Stimulated activated CD4-positive, alpha-beta T cell treated with anti-CD3 and anti-CD28 coated beads, Interleukin-4, amount 100 ng/mL, for 48 hours (primary cell): ENCODE data around the gene ZNF598.
"Not testable (repeated sequence)": the region's sequence is repeated elsewhere in the genome, so short reads cannot be mapped to it uniquely, and the experiment has no call there.

Experiments used
- DNase-seq, 2 donors: peaks; one replicate each; pipeline ENCODE4 v3.0.0-alpha.2; 2020; ENCODE audit warnings: low read depth in 2 of 2

Gene ZNF598

DNA sequence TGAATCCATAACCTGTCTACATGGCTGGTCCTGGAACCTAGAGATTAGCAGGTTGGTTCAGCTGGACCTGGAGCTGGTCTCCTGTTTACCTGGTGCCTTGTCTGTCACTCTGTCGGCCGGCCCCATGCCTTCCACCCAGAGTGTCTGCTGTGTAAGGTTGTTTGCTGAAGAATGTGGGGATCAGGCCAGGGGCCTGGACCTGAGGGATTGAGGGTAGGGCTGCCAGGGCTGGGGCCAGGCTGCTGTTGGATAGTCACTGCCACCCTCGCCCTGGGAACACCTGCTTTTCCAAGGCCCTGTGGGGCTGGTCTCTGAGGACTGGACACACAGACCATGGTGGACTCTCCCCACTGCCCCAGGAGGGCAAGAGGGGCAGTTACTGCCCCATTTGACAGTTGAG is 18.5 kb upstream of the ZNF598 start:
- no peak for DNase-seq

DNA sequence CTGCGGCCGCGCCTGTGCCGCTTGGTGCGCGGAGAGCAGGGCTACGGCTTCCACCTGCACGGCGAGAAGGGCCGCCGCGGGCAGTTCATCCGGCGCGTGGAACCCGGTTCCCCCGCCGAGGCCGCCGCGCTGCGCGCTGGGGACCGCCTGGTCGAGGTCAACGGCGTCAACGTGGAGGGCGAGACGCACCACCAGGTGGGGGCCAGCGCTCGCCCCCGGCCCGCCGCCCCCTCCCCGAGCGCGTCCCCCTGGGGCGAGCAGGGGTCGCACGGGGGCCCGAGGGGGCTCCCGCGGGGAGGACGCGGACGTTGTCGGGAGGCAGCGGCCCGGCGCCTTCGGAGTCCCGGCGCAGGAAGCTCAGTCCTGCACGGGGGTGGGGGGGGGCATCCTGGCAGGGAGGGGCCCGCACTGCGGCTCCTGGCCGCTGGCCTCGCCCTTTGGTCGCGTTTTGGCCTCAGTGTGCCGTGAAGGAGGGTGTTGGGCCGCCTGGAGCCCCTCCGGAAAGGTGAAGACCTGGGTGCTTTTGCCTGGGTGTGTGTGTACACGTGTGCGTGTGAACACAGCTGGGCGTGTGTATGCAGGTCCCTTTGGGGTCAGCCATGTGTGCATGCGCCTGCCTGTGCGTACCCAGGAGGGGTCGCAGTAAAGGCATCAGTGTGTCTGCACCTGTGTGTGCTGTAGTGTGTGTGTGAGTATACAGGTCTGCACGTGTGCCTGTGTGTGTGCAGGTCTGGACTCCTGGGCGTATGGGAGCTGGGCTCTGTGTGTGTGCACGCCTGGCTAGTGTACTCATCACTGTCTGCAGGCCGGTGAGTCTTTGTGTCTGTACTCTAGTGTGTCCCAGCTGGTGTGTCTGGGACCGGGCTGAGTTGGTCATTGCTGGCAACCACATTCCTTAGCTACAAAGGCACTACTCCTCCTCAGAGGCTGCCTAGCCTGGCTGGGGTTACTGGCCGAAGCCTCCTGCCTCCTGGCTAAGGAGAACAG is 17.7 kb upstream of the ZNF598 start:
- DNase-seq: no peak

DNA sequence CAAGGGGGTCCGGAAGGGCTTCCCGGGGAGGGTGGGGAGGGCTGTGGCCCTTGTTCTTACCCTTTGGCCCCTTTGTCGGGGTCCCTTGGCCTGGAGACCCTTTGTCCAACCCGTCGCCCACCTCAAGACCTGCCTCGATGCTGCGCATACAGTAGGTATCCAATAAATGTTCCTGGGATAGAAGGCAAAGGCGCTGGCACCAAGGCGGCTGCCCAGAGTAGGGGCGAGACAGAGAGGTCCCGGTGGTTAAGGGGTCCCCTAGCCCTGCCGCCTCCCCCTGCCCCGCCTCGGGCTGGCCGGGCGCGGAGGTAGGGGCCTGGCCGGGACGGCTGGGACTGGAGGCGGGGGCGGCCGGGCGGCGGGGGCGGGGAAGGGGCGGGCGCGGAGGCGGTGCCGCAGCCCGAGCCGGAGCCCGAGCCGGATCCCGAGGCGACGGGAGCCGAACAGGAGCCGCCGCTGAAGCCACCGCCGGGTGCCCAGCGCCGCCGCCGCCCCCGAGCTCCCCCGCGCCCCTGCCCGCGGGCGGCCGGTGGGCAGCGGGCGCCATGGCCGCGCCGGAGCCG is 16.9 kb upstream of the ZNF598 start, which contains the start of gene NHERF2:
Gene NHERF2, plus strand, starts transcription at position 442 of the 563 bp plus-strand sequence. Its CDS starts 104 bp downstream, at position 546.
- no peak for DNase-seq

DNA sequence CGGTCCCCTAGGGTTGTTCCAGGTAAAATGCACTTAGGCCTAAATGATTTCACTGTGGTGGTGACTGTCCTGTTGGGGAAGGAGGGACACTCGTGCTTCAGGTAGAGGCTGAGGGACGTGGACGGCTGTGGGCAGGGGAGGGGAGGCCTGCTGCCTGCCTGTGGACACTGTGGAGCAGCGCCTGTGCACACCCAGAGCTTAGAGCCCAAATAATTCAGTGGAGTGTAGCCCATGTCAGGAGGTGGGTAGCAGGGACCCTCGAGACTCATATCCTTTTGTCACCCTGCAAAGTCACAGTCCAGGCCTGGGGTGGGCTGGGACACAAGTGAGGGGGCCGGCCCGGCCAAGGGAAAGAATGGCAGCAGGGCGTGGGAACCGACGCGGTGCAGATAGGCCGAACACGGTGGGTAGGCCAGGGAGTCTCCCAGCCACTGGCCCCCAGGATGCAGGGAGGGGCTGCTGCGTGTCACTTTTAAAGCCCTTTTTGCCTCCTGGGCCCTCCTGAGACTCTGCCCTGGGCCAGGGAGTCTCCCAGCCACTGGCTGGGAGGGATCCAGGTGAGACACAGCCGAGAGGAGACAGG is 16.3 kb upstream of the ZNF598 start:
- DNase-seq: no peak

DNA sequence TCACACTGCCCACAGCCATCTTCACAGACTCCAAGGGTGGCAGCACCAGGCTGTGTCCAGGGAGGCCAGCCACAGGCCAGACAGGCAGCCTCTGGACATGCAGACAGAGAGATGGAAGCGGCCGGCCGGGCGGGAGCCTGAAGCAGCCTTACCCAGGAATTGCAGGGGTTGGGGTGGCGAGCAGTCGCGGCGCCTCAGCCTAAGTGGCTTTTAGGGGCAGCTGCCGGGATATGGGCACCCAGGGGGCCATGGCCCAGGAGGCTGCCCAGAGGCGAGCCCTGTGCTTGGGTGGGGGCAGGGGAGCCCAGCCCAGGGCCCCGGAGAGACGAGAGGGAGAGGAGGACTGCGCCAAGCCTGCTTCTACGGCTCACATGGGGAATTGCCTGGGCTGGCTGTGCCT is 15.6 kb upstream of the ZNF598 start:
- no peak for DNase-seq

DNA sequence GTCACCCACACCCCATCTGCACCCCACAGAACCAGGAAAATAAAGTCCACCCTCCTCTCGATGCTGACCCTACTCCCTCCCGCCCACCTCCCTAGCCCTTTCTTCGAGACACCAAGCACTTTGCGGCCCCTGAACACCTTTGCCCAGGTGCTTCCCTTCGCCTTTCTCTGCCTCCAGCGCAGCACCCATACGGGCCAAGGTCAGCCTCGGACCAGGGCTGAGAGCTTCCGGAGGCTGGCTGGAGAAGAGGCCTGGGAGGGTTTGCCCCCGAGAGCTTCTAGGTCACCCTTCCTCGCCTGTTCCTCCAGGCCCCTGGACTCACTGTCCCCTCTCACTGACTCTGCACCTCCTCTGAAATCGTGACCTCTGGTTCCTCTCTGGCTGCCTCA is 14.4 kb upstream of the ZNF598 start:
- DNase-seq: no peak

DNA sequence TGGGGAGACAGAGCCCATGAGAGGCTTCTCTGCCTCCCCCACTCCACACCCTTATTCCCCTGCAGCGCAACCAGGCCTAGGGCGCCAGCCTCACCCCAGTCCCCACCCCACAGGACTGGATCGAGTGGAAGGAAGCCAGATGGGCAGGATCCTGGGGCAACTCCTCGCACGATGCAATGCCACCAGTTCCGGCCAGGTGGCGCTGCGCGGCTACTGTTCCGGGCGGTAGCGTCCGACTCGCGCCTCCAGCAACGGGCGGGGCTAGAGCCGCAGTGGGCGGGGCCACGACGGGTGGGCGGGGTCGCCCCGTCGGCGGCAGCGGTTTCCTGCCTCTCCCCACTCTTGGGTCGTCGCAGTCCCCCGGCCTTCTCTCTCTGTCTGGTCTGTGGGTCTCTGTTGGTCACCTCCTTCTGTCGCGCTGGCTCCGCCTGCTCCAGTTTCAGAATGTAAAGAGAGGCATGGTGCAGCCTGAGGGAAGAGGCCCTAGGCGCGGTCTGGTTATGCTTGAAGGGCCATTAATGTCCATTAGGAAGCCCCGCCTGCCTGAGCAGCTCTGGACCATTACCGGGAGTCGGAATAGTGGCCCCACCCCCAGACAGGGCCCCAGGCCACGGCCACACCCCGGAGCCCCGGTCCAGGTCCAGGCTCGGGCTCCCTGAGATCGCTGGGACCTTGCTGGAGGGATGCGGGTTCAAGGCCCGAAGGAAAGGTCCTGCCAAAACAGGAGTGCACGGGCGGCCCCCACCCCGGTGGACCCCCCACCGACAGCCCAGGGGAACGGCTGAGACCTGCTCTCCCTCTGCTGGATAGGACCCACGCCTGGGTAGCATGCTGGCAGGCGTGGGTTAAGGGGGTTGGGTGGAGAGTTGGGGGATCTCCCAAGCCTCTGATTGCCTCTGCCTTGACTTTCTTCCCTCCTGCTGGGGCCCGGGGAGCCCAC is 13.7 kb upstream of the ZNF598 start:
- DNase-seq: peak; percentile 90 to 97

DNA sequence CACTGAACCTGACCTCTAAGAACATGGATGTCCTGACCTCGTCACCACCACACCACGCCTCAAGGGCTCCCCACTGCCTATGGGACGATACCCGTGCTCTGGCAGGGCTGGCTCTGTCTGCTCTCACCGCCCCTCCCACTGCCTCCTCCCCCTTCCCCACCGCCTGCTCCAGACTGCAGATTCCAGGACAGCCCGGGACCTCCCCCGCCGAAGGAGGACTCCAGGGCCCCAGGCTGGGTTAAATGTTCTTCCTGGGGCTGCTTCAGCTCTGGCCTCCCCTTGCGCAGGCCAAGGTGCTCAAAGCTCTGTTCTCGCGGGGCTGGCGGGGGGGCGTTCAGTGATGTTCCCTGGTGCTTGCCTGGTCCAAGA is 13.1 kb upstream of the ZNF598 start:
- DNase-seq: peak; percentile 25 to 38

DNA sequence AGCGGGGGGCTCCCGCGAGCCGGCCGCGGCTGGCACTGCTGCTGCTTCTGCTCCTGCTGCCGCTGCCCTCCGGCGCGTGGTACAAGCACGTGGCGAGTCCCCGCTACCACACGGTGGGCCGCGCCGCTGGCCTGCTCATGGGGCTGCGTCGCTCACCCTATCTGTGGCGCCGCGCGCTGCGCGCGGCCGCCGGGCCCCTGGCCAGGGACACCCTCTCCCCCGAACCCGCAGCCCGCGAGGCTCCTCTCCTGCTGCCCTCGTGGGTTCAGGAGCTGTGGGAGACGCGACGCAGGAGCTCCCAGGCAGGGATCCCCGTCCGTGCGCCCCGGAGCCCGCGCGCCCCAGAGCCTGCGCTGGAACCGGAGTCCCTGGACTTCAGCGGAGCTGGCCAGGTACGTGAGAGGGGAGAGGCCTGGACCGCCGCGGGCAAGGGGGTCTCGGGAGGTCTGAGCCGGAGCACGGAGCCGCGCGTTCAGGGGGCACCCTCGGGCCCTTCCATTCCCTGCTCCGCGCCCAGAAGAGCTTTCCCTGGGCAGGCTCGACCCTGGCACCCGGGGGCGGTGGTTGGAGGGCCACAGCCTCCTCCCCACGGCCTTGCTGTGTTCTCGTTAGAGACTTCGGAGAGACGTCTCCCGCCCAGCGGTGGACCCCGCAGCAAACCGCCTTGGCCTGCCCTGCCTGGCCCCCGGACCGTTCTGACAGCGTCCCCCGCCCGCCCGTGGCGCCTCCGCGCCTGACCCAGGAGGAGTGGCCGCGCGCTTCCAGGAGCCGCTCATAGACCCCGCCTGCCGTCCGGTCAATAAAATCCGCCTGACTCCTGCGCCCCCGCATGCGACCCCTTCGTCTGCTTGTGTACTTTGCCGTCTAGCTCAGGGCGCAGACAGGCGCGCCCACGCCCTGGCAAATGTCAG is 10.6 kb upstream of the ZNF598 start:
- DNase-seq: no peak

DNA sequence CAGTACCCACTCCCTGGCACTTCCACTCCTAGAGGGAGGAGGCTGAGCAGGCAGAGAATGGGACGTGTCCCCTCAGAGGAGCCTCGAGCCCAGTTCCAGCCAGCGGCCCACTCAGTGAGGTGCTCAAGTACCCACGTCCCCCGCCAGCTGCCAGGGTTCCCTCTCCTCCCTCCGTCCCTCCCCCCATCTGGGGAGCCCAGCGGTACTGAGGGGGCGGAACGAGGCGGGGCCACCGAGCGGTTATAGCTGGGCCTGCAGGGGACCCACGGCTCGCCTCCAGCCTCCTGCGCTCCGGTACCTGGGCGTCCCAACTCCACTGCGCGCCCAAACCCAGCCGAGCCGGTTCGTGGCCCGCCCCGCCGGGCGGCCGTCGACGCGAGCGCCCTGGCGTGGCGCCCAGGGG is 9.9 kb upstream of the ZNF598 start, which contains the start of gene NPW:
Gene NPW, plus strand, starts transcription at position 268 of the 403 bp plus-strand sequence.
- DNase-seq: no peak

DNA sequence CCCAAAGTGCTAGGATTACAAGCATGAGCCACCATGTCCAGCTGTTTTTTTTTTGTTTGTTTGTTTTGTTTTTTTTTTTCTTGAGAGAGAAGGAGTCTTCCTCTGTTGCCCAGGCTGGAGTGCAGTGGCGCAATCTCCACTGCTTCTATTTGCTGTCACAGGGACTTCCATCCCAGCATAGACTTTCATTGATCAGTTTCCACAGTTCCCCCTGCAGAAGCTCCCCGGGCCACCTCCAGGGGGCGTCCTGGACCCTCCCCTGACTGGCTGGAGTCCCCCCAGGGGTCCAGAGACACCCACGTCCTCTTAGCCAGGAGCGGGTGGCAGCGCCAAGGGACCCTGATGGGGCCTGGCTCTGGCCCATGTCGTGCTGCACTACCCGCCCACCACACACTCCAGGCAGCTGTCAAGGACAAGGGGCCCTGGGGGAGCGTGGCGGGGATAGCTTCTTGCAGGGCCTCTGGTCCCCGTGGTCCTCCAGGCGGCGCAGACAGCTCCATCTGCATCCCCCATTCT is 6.8 kb upstream of the ZNF598 start:
- DNase-seq: no peak

DNA sequence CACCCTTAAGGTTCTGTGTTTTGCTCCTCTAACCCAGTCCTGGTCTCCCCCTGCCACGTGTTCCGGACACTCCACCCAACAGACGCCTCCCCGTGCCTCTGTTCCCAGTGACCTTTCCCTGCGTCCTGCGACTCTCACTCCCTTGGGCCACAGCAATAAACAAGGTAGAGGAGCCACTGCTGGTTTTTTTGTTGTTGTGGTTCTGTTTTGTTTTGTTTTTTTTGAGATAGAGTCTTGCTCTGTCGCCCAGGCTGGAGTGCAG is 6.3 kb upstream of the ZNF598 start:
- DNase-seq: no peak

DNA sequence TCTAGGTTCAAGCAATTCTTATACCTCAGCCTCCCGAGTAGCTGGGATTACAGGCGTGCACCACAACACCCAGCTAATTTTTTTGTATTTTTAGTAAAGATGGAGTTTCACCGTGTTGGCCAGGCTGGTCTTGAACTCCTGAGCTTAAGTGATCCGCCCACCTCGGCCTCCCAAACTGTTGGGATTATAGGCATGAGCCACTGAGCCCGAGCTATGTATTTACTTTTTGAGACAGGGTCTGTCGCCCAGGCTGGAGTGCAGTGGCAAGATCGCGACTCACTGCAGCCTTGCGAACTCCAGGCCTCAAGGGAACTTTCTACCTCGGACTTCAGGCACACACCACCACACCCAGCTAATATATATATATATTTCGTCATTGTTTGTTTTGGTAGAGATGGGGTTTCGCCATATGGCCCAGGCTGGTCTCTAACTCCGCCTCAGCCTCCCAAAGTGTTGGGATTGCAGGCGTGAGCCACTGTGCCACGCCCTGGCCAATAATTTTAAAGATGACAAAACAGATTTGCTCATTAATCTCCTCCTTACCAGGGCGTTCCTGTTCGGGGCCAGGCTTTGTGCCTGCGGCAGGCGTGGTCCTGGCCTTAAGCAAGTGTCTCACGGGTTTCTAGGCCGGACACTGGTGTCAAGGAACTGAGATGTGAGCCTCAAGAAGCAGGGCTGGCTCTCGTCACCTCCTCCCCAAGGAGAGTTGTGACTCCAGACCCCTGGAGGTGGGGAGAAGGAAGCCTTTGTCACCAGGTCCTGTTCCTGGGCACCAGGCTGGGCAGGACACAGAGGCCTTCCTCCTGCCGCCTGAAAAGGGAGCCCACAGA is 5.7 kb upstream of the ZNF598 start:
- no peak for DNase-seq

DNA sequence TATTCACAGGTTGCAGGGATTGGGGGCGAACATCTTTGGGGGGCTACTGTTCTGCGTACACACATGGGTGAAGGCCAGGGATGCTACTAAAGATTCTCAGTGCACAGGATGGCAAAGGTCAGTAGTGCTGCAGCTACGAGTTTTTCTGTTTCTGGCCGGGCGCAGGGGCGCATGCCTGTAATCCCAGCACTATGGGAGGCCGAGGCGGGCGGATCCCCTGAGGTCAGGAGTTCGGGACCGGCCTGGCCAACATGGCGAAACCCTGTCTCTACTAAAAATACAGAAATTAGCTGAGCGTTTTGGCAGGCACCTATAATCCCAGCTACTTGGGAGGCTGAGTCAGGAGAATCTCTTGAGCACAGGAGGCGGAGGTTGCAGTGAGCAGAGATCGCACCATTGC is 3.9 kb upstream of the ZNF598 start:
- DNase-seq: no peak

DNA sequence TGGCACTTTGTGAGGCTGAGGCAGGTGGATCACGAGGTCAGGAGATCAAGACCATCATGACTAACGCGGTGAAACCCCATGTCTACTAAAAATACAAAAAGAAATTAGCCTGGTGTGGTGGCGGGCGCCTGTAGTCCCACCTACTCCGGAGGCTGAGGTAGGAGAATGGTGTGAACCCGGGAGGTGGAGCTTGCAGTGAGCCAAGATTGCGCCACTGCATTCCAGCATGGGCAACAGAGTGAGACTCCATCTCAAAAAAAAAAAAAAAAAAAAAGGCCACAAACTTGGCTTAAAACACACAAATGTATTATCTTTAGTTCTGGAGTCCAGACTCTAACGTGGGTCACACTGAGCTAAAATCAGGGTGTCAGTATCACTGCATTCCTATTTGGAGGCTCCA is 2.1 kb upstream of the ZNF598 start:
- DNase-seq: not testable (repeated sequence)

DNA sequence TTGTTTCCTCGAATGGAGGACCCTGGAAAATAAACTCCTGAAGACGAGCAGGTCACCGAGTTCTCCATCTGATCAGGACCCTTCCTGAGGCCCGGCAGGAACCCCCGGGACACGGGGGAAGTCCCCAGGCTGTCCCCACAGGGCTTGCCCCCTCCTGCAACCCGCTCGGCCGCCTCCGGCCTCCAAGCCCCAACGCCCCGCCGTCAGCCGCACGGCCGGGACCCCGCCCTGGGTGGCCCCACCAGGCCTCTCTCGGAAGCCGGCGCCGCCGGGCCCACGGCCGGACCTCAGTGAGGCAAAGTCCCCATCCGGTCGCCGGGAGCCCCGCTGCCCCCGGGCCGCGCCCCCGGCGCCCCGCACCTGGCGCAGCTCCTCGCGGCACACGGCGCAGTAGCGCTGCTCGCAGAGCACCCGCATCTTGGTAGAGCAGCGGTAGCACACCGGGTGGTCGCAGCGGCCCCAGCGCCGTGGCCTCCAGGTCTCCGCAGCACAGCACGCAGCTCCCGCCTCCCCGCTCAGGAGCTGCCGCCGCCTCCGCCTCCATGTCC is 383 bp downstream of the ZNF598 start:
- DNase-seq: no peak

DNA sequence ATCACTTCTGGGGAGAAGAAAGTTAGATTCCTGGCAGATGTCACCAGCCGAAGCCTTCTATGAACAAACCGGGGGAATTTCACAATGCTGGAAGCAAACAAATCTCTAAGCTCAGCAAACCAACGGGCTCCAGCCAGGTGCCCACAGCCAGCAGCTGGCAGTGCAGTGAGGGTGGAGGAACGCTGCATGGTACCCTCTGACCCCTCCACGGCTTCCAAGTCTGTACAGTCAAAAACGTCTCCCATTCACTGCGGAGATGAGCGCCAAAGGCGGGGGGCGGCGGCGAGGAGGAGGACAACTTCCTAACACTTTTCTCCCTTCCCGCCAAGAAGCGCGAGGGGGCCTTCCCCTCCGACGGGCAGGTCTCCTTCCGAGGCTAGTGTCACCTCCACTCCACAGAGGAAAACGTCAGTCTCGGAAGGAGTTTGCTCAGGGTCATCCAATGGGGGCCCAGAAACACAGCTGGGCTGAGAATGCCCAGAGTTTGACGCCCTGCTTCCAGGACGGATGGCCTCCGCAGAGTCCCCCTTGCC is 924 bp downstream of the ZNF598 start:
- DNase-seq: no peak

DNA sequence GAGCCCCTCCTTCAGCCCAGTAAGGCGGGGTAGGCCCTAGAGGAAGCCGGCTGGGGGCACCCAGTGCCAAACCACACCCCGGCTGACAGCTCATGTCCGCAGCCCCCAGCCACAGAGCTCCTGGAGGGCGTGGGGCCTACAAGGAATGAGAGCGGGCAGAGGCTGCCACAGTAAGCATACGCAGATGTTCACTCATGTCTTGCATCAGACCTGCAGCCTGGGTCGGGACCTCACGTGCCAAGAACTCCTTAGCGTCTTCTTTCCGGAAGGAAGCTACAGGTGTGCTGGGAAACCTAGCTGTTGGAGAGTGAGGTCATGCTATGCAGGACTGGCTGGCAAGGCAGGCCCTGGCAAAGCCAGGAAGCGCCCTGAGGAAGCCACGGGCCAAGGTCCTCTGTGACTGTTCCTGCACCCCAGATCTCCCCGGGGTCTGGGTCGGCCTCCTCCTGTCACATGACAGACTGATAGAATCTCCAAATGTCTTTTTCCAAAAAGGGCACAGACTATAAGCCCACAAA is 1.6 kb downstream of the ZNF598 start:
- no peak for DNase-seq
